ENCODE results near the gene MUC4.
"Not testable (repeated sequence)": the region's sequence is repeated elsewhere in the genome, so short reads cannot be mapped to it uniquely, and the experiment has no call there.

The MUC4 gene

GRCh38 chr3:195754141-195754540 is 57.6 kb downstream of the MUC4 start:
- TF ChIP-seq CTCF (IDR thresholded peaks at IDR 0.05; ENCODE audit: insufficient read depth, low read length, missing control alignments), result no peak
- ChIA-PET POLR2A (no interaction called here), CTCF (no interaction called here)
- no peak overlapping the region for H3K4me3 ChIP-seq (ENCODE audit: low read depth, low read length)
- DNase-seq (ENCODE audit: low read depth, low spot score), result no peak

DNA sequence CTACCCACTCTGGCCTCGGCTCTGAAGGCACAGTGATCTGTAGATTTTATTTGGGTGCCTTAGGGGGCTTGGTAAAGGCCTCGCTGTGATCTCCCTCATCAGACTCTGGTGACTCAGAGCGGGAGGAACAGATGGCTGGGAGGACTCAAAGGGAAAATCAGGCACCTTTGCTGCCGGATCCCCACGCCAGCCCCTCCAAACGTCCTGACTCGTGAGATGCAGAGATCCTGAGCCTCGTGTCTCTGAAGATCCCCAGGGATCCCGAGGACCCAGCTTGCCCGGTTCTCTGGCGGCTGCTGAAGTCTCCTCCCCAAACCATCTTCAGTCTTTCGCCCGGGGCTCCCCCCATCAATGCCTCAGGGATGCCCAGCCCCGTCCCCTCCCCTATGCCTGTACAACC is 58.1 kb downstream of the MUC4 start:
- no peak for TF ChIP-seq CTCF (IDR thresholded peaks at IDR 0.05; ENCODE audit: insufficient read depth, low read length, missing control alignments)
- no peak for DNase-seq (ENCODE audit: low read depth, low spot score)
- CTCF ChIA-PET, result no interaction called here
- H3K4me3 ChIP-seq (ENCODE audit: low read depth, low read length), result no peak overlapping the region
- POLR2A ChIA-PET, result no interaction called here

GRCh38 chr3:195752546-195753331 is 59.0 kb downstream of the MUC4 start:
- ChIA-PET CTCF (no interaction called here), POLR2A (no interaction called here)
- H3K4me3 ChIP-seq (ENCODE audit: low read depth, low read length), result no peak overlapping the region
- TF ChIP-seq CTCF (IDR thresholded peaks at IDR 0.05; ENCODE audit: insufficient read depth, low read length, missing control alignments), result no peak
- DNase-seq (ENCODE audit: low read depth, low spot score), result no peak

DNA sequence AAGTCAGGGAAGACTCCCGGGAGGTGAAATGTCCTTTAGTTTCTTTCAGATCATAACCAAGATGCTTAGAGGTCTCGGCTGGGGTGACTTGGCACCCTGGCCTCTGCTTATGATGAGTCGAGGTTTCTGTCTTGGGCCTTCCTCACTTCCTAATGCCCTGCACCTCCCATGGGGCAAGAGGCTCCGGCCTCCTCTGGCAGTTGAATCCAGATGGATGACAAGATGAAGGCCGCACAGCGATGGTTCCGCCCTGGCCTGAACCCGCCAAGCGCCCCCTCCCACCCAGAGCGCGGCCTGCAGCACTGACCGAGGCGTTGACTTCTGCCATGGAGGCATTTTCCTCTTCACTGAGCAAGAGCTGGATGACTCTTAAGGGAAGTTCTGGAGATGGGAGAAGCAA is 59.7 kb downstream of the MUC4 start:
- no peak for DNase-seq (ENCODE audit: low read depth, low spot score)
- H3K4me3 ChIP-seq (ENCODE audit: low read depth, low read length), result no peak overlapping the region
- ChIA-PET POLR2A (no interaction called here), CTCF (no interaction called here)
- TF ChIP-seq CTCF (IDR thresholded peaks at IDR 0.05; ENCODE audit: insufficient read depth, low read length, missing control alignments), result no peak

DNA sequence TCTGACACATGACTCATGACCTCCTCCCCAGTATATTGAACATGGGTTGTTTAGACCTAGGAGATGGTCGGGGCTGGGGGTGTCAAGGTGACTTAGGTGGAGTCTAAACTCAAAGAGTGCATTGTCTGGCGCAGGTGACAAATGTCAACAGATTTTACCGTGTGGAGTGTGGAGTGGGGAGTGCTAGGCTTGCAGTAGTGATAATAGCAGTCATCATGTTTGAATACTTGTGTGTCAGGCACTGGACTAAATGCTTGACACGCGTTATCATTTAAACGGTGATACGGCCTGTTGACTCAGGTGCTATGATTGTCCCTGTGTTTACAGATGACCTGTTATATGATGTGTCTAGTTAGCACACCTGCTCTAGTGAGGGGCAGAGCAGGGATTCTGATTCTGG is 60.2 kb downstream of the MUC4 start:
- DNase-seq (ENCODE audit: low read depth, low spot score), result no peak
- TF ChIP-seq CTCF (IDR thresholded peaks at IDR 0.05; ENCODE audit: insufficient read depth, low read length, missing control alignments), result no peak
- POLR2A ChIA-PET, result no interaction called here
- no peak overlapping the region for H3K4me3 ChIP-seq (ENCODE audit: low read depth, low read length)
- CTCF ChIA-PET, result no interaction called here

DNA sequence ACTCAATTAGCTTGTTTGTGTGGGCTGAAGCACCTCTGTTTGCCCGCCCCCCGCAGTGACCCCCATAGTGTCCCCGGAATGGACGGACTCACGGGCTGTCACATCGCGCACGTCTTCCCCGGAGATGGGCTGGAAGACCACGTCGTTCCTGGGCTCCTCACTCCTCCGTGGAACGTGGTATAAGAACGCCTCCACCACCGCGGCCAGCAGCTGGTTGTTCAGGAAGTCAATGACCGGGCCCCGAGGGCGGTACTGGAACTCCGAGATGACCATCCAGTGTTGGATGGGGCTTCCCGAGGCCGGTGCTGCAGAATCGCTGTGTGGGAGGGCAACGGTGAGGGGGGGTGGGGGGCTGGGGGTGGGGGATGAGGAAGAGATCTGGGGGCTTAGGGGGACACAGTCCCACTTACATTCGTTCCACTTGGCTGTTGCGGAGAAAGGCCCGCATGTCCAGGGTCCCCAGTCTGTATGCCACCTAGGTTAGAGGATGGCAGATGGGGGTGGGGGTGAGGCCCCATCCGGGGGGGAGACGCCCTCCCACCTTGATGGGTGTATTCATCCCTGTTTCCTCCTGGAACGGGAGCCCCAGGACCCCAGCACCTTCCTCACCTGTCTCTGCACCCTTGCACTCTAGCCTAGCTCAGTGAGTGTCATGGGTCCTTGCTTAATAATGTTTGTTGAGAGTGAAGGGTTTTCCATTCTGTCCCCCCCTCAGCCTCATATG is 60.8 kb downstream of the MUC4 start:
- no peak for TF ChIP-seq CTCF (IDR thresholded peaks at IDR 0.05; ENCODE audit: insufficient read depth, low read length, missing control alignments)
- ChIA-PET CTCF (no interaction called here), POLR2A (no interaction called here)
- H3K4me3 ChIP-seq (ENCODE audit: low read depth, low read length), result no peak overlapping the region
- no peak for DNase-seq (ENCODE audit: low read depth, low spot score)

GRCh38 chr3:195749101-195749500 is 62.6 kb downstream of the MUC4 start:
- H3K4me3 ChIP-seq (ENCODE audit: low read depth, low read length); DNase-seq (ENCODE audit: low read depth, low spot score); CTCF ChIA-PET; POLR2A ChIA-PET: not testable (repeated sequence)
